Breast epithelium (tissue), 3 donors: ENCODE data around the gene HLA-DRB1.

Experiments used
- POLR2A ChIP-seq: fragments of 450-650 bp; IDR thresholded peaks from one replicate; pipeline ENCODE4 v1.6.1; 2016; ENCODE audit warnings: antibody characterized with exemption, mild to moderate bottlenecking, moderate library complexity
- POLR2AphosphoS5 ChIP-seq, 3 donors: sonication (generic); formaldehyde crosslinking; IDR thresholded peaks; one replicate each; pipeline ENCODE4 v1.6.1; 2017; ENCODE audit warnings: antibody characterized with exemption in 3 of 3
- TF ChIP-seq, protein P1 (sequence below), 3 donors: fragments of 450-650 bp; IDR thresholded peaks; one replicate each; pipeline ENCODE4 v1.5.1; 2016 to 2017; ENCODE audit warnings: antibody characterized with exemption in 3 of 3, mild to moderate bottlenecking in 3 of 3, moderate library complexity in 3 of 3

DNA sequence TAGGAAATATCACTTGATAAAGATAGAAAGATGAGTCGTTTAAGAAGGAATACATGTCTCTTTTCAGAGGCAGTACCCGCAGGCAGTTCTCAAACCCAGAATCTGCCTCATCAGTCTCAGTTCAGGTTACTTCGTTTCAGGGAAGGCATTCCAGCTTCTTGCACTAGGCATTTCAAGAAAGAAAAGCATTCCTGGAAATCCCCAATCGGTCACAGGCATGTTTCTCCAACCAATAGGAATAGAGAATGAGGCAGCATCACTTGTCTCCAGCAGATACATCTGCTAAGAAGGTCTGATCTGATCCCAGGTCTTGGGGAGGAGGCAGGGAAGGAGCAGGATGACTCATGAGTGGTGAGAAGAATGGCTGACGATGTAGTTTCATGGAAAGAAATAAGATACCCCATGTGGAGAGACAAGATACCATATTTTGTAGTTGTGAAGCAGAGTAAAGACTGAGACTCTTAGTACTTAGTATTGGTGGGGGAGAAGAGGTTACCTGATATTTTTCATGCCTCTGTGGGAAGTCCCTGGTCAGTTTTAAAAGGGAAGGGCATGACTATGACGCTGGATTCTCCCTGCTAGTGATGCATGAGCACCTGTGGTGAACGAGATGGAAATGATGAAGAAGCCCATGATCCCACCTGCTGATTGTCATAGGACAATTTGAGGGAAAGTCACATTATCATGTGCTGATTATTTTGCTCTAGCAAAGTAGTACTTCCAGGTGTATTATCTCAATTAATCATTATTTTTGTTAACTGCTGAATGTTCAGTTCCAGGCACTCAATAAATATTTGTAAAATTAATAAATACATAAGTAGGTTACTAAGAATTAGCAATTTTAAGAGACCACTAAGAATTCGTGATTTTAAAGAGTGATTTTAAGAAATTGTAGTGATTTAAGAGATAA is 20.3 kb upstream of the HLA-DRB1 start:
- TF ChIP-seq POLR2A (no peak), POLR2AphosphoS5 (IDR thresholded peaks at IDR 0.05) (no peak)
- TF ChIP-seq, protein P1, sequence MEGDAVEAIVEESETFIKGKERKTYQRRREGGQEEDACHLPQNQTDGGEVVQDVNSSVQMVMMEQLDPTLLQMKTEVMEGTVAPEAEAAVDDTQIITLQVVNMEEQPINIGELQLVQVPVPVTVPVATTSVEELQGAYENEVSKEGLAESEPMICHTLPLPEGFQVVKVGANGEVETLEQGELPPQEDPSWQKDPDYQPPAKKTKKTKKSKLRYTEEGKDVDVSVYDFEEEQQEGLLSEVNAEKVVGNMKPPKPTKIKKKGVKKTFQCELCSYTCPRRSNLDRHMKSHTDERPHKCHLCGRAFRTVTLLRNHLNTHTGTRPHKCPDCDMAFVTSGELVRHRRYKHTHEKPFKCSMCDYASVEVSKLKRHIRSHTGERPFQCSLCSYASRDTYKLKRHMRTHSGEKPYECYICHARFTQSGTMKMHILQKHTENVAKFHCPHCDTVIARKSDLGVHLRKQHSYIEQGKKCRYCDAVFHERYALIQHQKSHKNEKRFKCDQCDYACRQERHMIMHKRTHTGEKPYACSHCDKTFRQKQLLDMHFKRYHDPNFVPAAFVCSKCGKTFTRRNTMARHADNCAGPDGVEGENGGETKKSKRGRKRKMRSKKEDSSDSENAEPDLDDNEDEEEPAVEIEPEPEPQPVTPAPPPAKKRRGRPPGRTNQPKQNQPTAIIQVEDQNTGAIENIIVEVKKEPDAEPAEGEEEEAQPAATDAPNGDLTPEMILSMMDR (IDR thresholded peaks at IDR 0.05), result no peak
